IMR-90 (cell line): Measurements from ENCODE around the gene FPR2. TPM values are rescaled to one million over a fixed set of nuclear protein-coding genes. Genes with fewer than 3 reads are reported as not detected.

Experiments
- ATAC-seq: fragments of 200-7000 bp; cut with Tn5 transposase; 2 replicates; pipeline ENCODE4 v1.9.1; 2020; ENCODE audit warnings: low read depth, mild to moderate bottlenecking, moderate library complexity
- BruUV-seq: library from RNA; stranded (reverse); fragments of 400-500 nt; replicated peaks from 2 replicates; lab custom pipeline; 2021; lab: Mats Ljungman, UMichigan
- CTCF ChIA-PET: fragments of 300-600 bp; formaldehyde crosslinking; extraction: SDS; loops from one replicate; lab custom pipeline; 2021; ENCODE audit warnings: antibody characterized with exemption; lab: Yijun Ruan, JAX
- POLR2A ChIA-PET: fragments of 300-600 bp; sonication (Branson Sonifier 250); formaldehyde crosslinking; loops from one replicate; lab custom pipeline; 2022; ENCODE audit warnings: antibody characterized with exemption; ENCODE audit not compliant: unreplicated experiment; lab: Charles Lee
- DNase-seq: peaks from one replicate; pipeline ENCODE4 v3.0.0; 2013
- H2AFZ ChIP-seq: replicated peaks from 2 replicates; pipeline ENCODE3; 2013; ENCODE audit warnings: low read length, mild to moderate bottlenecking; ENCODE audit not compliant: poor library complexity
- H2AK5ac ChIP-seq: 2 replicates; pipeline ENCODE4 v1.6.1; 2013; ENCODE audit warnings: low read depth, low read length, inconsistent platforms
- H2AK9ac ChIP-seq: replicated peaks from 2 replicates; pipeline ENCODE3; 2013; ENCODE audit warnings: mild to moderate bottlenecking, low read depth, low read length, moderate library complexity; ENCODE audit not compliant: poor library complexity
- H2BK120ac ChIP-seq: 2 replicates; pipeline ENCODE4 v1.6.1; 2013; ENCODE audit warnings: low read depth, low read length, inconsistent platforms
- H2BK15ac ChIP-seq: 3 replicates; pipeline ENCODE4 v1.6.1; 2013; ENCODE audit warnings: low read depth, low read length, inconsistent platforms
- H2BK20ac ChIP-seq: 2 replicates; pipeline ENCODE4 v1.6.1; 2013; ENCODE audit warnings: low read depth, mild to moderate bottlenecking, inconsistent platforms, low read length, moderate library complexity
- H2BK5ac ChIP-seq: 2 replicates; pipeline ENCODE4 v1.6.1; 2013; ENCODE audit warnings: mild to moderate bottlenecking, low read depth, low read length, inconsistent platforms; ENCODE audit not compliant: poor library complexity, severe bottlenecking
- H3K14ac ChIP-seq: replicated peaks from 2 replicates; pipeline ENCODE4 v1.6.1; 2013; ENCODE audit warnings: low read depth, low read length, inconsistent platforms
- H3K18ac ChIP-seq: 2 replicates; pipeline ENCODE4 v1.6.1; 2013; ENCODE audit warnings: low read depth, low read length, control low read depth
- H3K23ac ChIP-seq: 2 replicates; pipeline ENCODE4 v1.6.1; 2013; ENCODE audit warnings: low read depth, low read length, inconsistent platforms
- H3K27ac ChIP-seq: 2 replicates; pipeline ENCODE4 v1.5.1; 2013; ENCODE audit warnings: mild to moderate bottlenecking, control low read depth, low read length; ENCODE audit not compliant: insufficient read depth
- H3K27me3 ChIP-seq: 2 replicates; pipeline ENCODE4 v1.6.1; 2013; ENCODE audit warnings: low read length; ENCODE audit not compliant: control insufficient read depth, insufficient read depth
- H3K36me3 ChIP-seq: 2 replicates; pipeline ENCODE4 v1.6.1; 2013; ENCODE audit warnings: low read length, mixed read lengths; ENCODE audit not compliant: control insufficient read depth, insufficient read depth
- H3K4ac ChIP-seq: 2 replicates; pipeline ENCODE4 v1.6.1; 2013; ENCODE audit warnings: low read depth, low read length, inconsistent platforms
- H3K4me1 ChIP-seq: 2 replicates; pipeline ENCODE4 v1.6.1; 2013; ENCODE audit warnings: low read length, mixed read lengths; ENCODE audit not compliant: control insufficient read depth, insufficient read depth
- H3K4me2 ChIP-seq: 2 replicates; pipeline ENCODE4 v1.6.1; 2013; ENCODE audit warnings: low read depth, mild to moderate bottlenecking, control low read depth, low read length, moderate library complexity
- H3K4me3 ChIP-seq: 2 replicates; pipeline ENCODE4 v1.5.1; 2013; ENCODE audit warnings: low read depth, mild to moderate bottlenecking, control low read depth, low read length, moderate library complexity; ENCODE audit not compliant: insufficient read depth
- H3K56ac ChIP-seq: 2 replicates; pipeline ENCODE4 v1.6.1; 2013; ENCODE audit warnings: low read length, inconsistent platforms; ENCODE audit not compliant: insufficient read depth; ENCODE audit errors: extremely low read depth
- H3K79me1 ChIP-seq, 2 experiments: 2 replicates each; pipeline ENCODE4 v1.6.1; 2013; ENCODE audit warnings: low read length in 2 of 2, inconsistent platforms in 1 of 2, low read depth in 1 of 2
- H3K9ac ChIP-seq: 2 replicates; pipeline ENCODE4 v1.6.1; 2013; ENCODE audit warnings: low read depth, low read length, control low read depth
- H3K9me1 ChIP-seq: 2 replicates; pipeline ENCODE4 v1.6.1; 2013; ENCODE audit warnings: low read length, inconsistent platforms; ENCODE audit not compliant: insufficient read depth
- H3K9me3 ChIP-seq: 2 replicates; pipeline ENCODE4 v1.6.1; 2013; ENCODE audit warnings: low read length; ENCODE audit not compliant: control insufficient read depth, insufficient read depth
- H4K20me1 ChIP-seq: 2 replicates; pipeline ENCODE4 v1.6.1; 2013; ENCODE audit warnings: low read length, inconsistent platforms; ENCODE audit not compliant: insufficient read depth
- H4K5ac ChIP-seq: 2 replicates; pipeline ENCODE4 v1.6.1; 2013; ENCODE audit warnings: mild to moderate bottlenecking, low read depth, low read length, control low read depth
- H4K8ac ChIP-seq, 2 experiments: 2 replicates each; pipeline ENCODE4 v1.6.1; 2013; ENCODE audit warnings: low read depth in 2 of 2, low read length in 2 of 2, control low read depth in 1 of 2, inconsistent platforms in 1 of 2
- H4K91ac ChIP-seq: 2 replicates; pipeline ENCODE4 v1.6.1; 2013; ENCODE audit warnings: low read depth, low read length, inconsistent platforms; ENCODE audit not compliant: insufficient read depth
- BHLHE40 ChIP-seq: fragments of 150-350 bp; IDR thresholded peaks from 2 replicates; pipeline ENCODE4 v1.6.1; 2016; ENCODE audit warnings: mild to moderate bottlenecking, low read depth, low read length
- CEBPB ChIP-seq: IDR thresholded peaks from 2 replicates; pipeline ENCODE4 v1.6.1; 2012; ENCODE audit warnings: low read depth, low read length, improper control_type of control experiment
- CHD1 ChIP-seq: IDR thresholded peaks from 2 replicates; pipeline ENCODE4 v1.6.1; 2012; ENCODE audit warnings: low read depth, low read length, improper control_type of control experiment
- FOS ChIP-seq: fragments of 150-350 bp; IDR thresholded peaks from 2 replicates; pipeline ENCODE4 v1.6.1; 2016; ENCODE audit warnings: low read depth, low read length
- MAZ ChIP-seq: IDR thresholded peaks from 2 replicates; pipeline ENCODE4 v1.6.1; 2012; ENCODE audit warnings: low read depth, mild to moderate bottlenecking, low read length, improper control_type of control experiment, moderate library complexity, borderline replicate concordance
- MXI1 ChIP-seq: IDR thresholded peaks from 2 replicates; pipeline ENCODE4 v1.6.1; 2012; ENCODE audit warnings: low read depth, mild to moderate bottlenecking, low read length, moderate library complexity, borderline replicate concordance
- NFE2L2 ChIP-seq: fragments of 150-350 bp; IDR thresholded peaks from 2 replicates; pipeline ENCODE4 v1.6.1; 2016; ENCODE audit warnings: low read depth, mild to moderate bottlenecking, low read length
- POLR2A ChIP-seq: IDR thresholded peaks from 2 replicates; pipeline ENCODE4 v1.6.1; 2012; ENCODE audit warnings: mild to moderate bottlenecking, low read depth, low read length
- RAD21 ChIP-seq: IDR thresholded peaks from 2 replicates; pipeline ENCODE4 v1.6.1; 2012; ENCODE audit warnings: low read length, improper control_type of control experiment
- RCOR1 ChIP-seq: IDR thresholded peaks from 2 replicates; pipeline ENCODE4 v1.6.1; 2012; ENCODE audit warnings: mild to moderate bottlenecking, low read length, improper control_type of control experiment; ENCODE audit not compliant: insufficient replicate concordance
- RFX5 ChIP-seq: IDR thresholded peaks from 2 replicates; pipeline ENCODE4 v1.8.0; 2012; ENCODE audit warnings: low read depth, mild to moderate bottlenecking, low read length, moderate library complexity
- SMC3 ChIP-seq: fragments of 150-350 bp; IDR thresholded peaks from 2 replicates; pipeline ENCODE4 v1.6.1; 2016; ENCODE audit warnings: low read depth, mild to moderate bottlenecking, antibody characterized with exemption, low read length, moderate library complexity
- WGBS, 2 experiments: methylation state at CpG; one replicate each; pipeline versions ENCODE4 v1.1.5 to v1.1.7; 2013; ENCODE audit warnings: missing lambda C conversion rate in 2 of 2; ENCODE audit not compliant: insufficient read length in 1 of 2; ENCODE audit errors: extremely low coverage in 2 of 2; 5-methylcytosine and 5-hydroxymethylcytosine counted together
- dilution Hi-C: fragments of 300-500 bp; cut with HindIII; formaldehyde crosslinking; loops from one replicate; pipeline ENCODE4 v1.14.3; 2018; ENCODE audit warnings: low sequenced_read_pairs; ENCODE audit not compliant: unreplicated experiment
- in situ Hi-C: fragments of 300-500 bp; cut with MboI; formaldehyde crosslinking; loops from 3 replicates; pipeline ENCODE4 v1.14.3; 2019; ENCODE audit warnings: low sequenced_read_pairs, inconsistent platforms, mixed read lengths
- intact Hi-C: fragments of 100-400 bp; cut with micrococcal nuclease; formaldehyde crosslinking; loops from 2 replicates; pipeline ENCODE4 v1.10.0; 2022
- polyA plus RNA-seq, 3 experiments: library from polyadenylated mRNA; depleted of rRNA; stranded (reverse); fragments of >200 nt; gene quantifications; 2 replicates each; pipeline ENCODE4 v1.2.3, GENCODE V29; 2012; ENCODE audit warnings: low replicate concordance in 1 of 3
- total RNA-seq: library from RNA; depleted of rRNA; stranded (reverse); fragments of >200 nt; gene quantifications from 2 replicates; pipeline ENCODE4 v1.2.3, GENCODE V29; 2012
- TF ChIP-seq, protein P1 (sequence below): fragments of 150-350 bp; IDR thresholded peaks from 2 replicates; pipeline ENCODE4 v1.6.1; 2017; ENCODE audit warnings: mild to moderate bottlenecking, antibody characterized with exemption, low read length, low read depth
- TF ChIP-seq, protein P2 (sequence below): fragments of 150-350 bp; IDR thresholded peaks from 2 replicates; pipeline ENCODE4 v1.6.1; 2016; ENCODE audit warnings: low read depth, mild to moderate bottlenecking, low read length, moderate library complexity, borderline replicate concordance

FPR2 gene
- total and polyA plus RNA-seq, 2 of the 4 experiments (the other 2 are of a cell fraction): not detected

DNA sequence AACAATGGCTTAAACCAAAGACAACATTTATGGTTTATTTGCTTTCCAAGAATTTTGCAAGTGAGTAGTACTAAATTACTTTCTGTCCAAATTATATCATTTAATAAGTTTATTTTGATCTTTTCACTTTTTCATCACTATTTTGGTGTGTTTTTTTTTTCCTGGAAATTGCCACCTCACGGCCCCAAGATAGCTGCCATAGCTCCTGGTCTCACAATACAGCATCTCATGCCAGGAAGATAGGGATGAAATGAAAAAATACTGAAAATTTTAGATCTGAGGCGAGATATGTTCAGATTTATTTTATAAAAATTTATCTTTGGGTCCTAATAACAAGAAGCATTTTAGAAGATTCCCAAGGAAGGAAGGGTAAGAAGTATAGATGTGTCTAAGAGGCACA is 27.0 kb downstream of the FPR2 start (continued):
- TF ChIP-seq SMC3 (no peak), RFX5 (no peak), RCOR1 (no peak)

DNA sequence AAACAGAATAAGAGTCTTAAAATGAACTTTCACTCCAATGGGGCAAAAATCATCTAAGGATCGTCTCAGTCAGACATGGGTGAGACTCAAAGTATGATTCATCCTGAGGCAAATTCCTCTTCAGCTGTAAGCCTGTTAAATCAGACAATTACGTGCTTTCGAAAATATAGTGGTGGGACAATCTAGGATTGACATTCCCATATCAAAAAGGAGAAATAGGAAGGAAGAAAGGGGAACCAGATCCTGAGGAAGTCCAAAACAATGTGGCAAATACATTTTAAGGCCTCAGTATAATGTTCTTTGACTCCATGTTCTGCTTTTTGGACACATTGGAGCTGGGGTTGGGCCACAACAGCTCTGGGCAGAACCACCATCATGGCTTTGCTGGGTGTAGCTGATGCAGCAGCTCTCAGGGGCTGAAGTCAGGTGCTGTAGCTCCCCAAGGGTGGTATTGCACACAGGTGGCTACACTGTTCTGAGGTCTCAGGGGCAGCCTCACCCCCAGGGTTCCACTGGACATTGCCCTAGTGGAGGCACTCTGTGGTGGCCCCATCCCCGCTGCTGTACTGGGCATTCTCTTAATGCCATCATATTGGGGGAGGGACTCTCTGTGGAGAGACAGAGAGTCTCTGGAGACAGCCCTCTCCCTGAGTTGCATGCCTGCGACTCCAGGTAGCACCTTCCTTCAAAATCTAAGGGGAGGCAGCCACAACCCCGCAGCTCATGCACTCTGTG is 28.2 kb downstream of the FPR2 start:
- CTCF ChIA-PET: no interaction called here
- TF ChIP-seq, protein P1, sequence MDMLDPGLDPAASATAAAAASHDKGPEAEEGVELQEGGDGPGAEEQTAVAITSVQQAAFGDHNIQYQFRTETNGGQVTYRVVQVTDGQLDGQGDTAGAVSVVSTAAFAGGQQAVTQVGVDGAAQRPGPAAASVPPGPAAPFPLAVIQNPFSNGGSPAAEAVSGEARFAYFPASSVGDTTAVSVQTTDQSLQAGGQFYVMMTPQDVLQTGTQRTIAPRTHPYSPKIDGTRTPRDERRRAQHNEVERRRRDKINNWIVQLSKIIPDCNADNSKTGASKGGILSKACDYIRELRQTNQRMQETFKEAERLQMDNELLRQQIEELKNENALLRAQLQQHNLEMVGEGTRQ: no peak
- TF ChIP-seq BHLHE40: no peak
- no peak for TF ChIP-seq CEBPB
- no peak for TF ChIP-seq NFE2L2
- TF ChIP-seq MAZ: no peak
- no peak for TF ChIP-seq MXI1
- TF ChIP-seq FOS: no peak
- no peak for TF ChIP-seq SMC3
- TF ChIP-seq, protein P2, sequence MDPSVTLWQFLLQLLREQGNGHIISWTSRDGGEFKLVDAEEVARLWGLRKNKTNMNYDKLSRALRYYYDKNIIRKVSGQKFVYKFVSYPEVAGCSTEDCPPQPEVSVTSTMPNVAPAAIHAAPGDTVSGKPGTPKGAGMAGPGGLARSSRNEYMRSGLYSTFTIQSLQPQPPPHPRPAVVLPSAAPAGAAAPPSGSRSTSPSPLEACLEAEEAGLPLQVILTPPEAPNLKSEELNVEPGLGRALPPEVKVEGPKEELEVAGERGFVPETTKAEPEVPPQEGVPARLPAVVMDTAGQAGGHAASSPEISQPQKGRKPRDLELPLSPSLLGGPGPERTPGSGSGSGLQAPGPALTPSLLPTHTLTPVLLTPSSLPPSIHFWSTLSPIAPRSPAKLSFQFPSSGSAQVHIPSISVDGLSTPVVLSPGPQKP: no peak
- no peak for TF ChIP-seq POLR2A
- TF ChIP-seq CHD1: no peak
- TF ChIP-seq RCOR1: no peak
- TF ChIP-seq RFX5: no peak
- TF ChIP-seq RAD21: no peak

More for the DNA sequence above, 28.2 kb downstream of the FPR2 start:
- no peak overlapping the region for H3K9ac ChIP-seq
- no peak overlapping the region for H3K4me2 ChIP-seq
- no peak overlapping the region for H3K18ac ChIP-seq
- no peak overlapping the region for H3K56ac ChIP-seq
- in situ Hi-C loops: no loop called here
- H2AK5ac ChIP-seq: no peak overlapping the region
- peaks cover 2% of the 10 kb centered on the region; the same call in 1 of the 2 replicates for H3K9me3 ChIP-seq
- H3K79me1 ChIP-seq: no peaks in the 10 kb centered on the region
- no peak overlapping the region for H3K4me3 ChIP-seq
- H3K4me1 ChIP-seq: no peaks in the 10 kb centered on the region
- H3K36me3 ChIP-seq: no peaks in the 10 kb centered on the region
- no peak overlapping the region for H2BK120ac ChIP-seq
- ATAC-seq (no peak), DNase-seq (no peak)
- no peak overlapping the region for H4K5ac ChIP-seq
- H3K9me1 ChIP-seq: no peaks in the 10 kb centered on the region
- no peak overlapping the region for H2AK9ac ChIP-seq
- H4K20me1 ChIP-seq: no peaks in the 10 kb centered on the region
- dilution Hi-C loops: no loop called here
- no peak overlapping the region for H4K8ac ChIP-seq
- no peak overlapping the region for H3K4ac ChIP-seq
- no peak overlapping the region for H2BK20ac ChIP-seq
- H3K27me3 ChIP-seq: no peaks in the 10 kb centered on the region
- intact Hi-C loops: no loop called here
- 40% methylated on average over 1 of the region's 6 CpGs; no CpG with 5 or more reads in 1 of the 2 experiments for WGBS, 2 experiments
- no peak overlapping the region for H2BK5ac ChIP-seq
- no TSS peak for BruUV-seq
- H3K23ac ChIP-seq: no peak overlapping the region
- no peak overlapping the region for H2AFZ ChIP-seq
- no peak overlapping the region for H4K91ac ChIP-seq
- no peak overlapping the region for H2BK15ac ChIP-seq
- no peak overlapping the region for H3K14ac ChIP-seq
- H3K27ac ChIP-seq: no peak overlapping the region
- POLR2A ChIA-PET: no interaction called here
